Right lobe of liver (tissue), 4 donors: ENCODE measurements around the gene HS3ST6.

Experiments used
- CTCF ChIP-seq, 4 donors: fragments of 200-600 bp in 3 of 4; fragments of 450-650 bp in 1 of 4; IDR thresholded peaks; one replicate each; pipeline versions ENCODE4 v1.5.1 to v1.8.0; 2016 to 2022; ENCODE audit warnings: antibody characterized with exemption in 4 of 4, mild to moderate bottlenecking in 2 of 4
- POLR2A ChIP-seq: fragments of 450-650 bp; IDR thresholded peaks from one replicate; pipeline ENCODE4 v1.6.1; 2017; ENCODE audit warnings: antibody characterized with exemption, mild to moderate bottlenecking
- donor health status: DM: no; HTN: no; CAD: no.
- donor health status: DM: no; HTN: no; CAD: no.
- donor health status: DM: no; HTN: yes; CAD: no.

DNA sequence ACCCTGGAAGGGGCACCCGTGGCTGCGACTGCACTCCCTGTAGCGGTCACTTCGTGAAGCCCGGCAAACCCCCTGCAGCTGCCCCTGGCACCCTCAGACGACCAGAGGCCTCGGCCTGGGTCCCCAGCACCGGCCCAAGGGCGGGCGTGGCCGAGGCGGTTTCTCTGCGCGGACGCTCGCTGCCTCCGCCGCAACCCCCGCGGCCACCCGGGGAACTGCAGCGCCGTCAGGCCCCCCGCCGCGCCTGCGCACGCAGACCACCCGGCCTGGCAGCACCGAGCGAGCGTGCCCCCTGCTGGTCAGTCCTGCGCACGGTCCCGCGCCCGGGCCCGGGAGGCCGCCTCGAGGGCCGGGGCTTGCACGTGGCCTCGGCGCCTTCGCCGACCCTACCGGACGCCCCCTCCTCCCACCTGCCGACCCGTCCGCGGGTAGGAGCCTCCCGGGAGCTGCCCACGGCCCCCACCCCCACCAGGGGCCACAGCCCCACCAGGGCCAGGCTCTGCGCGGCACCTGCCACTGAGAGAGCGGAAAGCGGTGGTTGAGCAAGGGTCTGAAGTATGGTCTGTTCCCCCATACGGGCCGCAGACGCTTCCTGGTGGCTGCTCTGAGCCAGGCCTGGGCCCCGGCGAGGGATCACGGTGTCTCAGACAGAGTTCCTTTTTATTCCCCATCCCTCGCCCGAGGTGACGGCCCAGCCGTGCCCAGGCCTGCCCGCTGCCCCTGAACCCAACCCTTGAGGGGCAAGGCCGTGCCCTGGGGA lies 11.5 kb upstream of the HS3ST6 start:
- TF ChIP-seq CTCF (IDR thresholded peaks at IDR 0.05): peak; percentile 98 to 100 (median 99)
- peak; percentile 15 for TF ChIP-seq POLR2A
